HG02763 (cell line): ENCODE data around the gene ADGRD1.

Source experiments
- ATAC-seq: cut with Tn5 transposase; IDR thresholded peaks from one replicate; pipeline ENCODE4 v1.9.1; 2021; ENCODE audit warnings: mild to moderate bottlenecking, moderate library complexity; ENCODE audit not compliant: unreplicated experiment

ADGRD1 gene

GRCh38 chr12:131085816-131086591, 132.3 kb downstream of the ADGRD1 start:
- no peak for ATAC-seq

DNA sequence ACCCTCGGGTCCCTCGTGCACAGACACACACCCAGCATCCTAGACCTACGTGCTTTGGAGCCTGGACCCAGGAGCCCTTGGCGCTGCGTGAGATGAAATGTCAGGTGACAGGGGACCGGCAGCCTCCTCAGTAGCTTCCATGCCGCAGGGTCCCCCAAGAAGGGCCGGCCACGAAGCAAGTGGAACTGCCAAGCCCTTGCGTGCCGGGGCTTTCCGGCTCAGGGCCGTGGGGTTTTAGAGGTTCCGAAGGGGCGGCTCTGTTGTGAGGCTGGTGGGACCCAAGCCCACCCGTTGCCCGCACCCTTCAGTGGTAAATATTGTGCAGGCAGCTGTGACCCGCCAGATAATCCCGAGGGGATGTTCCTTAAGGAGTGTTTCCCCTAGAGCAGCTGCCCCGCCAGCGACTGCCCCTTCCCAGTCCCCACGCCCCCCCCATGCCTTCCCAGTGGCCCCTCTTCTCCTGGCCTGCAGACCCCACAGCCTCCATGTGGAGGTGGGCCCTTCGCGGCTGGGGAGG, 133.7 kb downstream of the ADGRD1 start:
- ATAC-seq: no peak

DNA sequence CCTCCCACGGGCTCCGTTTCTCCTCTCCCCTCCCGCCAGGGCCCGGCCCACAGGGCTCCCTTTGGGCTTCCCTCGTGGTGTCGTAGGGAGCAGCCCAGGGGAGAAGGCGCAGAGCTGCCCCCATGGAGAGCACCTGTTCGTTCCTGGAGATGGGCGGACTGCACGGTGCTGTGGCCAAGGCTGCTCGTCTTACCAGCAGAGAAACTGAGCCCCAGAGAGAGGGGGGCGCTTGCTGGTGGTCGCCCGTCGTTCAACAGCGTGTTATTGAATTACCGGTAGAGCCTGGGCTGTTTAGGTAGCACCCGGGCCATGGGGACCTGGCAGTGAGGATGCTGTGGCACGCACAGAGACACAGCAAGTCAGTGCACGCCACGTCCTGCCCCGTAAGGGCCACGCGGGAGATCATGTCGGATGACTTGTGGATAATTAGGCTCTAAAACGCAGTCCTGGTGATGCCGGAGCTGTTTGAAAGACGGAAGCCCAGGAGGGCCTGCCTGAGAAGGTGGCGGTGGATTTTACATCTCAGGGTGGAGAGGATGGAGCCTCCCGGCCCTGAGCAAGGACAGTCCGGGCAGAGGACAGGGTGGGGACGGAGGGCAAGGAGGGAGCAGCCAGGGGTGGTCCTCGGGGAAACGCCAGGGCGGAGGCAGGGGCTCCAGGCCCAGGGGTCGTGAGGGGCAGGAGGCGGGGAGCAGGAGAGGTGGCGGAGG, 134.4 kb downstream of the ADGRD1 start:
- no peak for ATAC-seq

DNA sequence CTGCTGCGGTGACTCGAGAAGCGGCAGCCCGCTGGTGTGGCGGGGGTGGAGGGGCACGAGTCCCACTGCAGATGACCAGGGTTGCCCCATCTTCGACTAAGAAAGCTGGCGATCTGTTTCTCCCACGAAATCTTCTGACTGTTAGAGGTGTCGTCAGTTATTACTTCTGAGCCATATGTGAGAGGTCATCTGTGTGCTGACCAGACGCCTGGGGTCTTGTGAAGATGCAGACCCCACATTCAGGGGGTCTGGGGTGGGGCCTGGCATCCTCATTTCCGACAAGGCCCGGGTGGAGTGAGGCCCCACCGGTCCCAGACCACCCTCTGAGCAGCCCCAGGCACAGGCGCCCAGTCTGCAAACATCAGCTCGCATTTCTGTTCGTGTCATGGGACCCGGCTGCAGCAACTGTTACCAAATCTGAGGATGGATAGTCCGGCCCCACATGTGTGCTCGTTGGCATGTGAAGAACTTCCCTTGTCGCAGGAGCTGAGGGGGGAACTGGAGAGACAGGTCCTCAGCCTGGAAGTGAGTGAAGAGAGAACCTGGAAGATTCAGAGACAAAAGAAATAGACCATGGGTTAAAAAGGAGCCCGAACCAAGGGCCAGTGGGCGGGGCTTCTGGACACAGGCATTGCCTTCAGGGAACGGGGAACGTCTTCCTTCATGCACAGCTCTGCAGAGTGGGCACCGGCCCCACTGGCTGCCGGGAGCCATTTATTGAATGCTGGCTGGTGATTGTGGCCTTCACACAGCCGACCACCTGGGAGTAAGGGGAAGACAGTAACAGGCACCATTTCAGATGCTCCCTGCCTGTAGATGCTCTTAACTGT, 135.2 kb downstream of the ADGRD1 start:
- no peak for ATAC-seq

- ATAC-seq: no peak
These were observed 136.0 kb downstream of the ADGRD1 start for GRCh38 chr12:131089531-131090273.

GRCh38 chr12:131090274-131091210, 136.8 kb downstream of the ADGRD1 start:
- no peak for ATAC-seq

- no peak for ATAC-seq
These were observed 137.8 kb downstream of the ADGRD1 start for GRCh38 chr12:131091413-131091975.

DNA sequence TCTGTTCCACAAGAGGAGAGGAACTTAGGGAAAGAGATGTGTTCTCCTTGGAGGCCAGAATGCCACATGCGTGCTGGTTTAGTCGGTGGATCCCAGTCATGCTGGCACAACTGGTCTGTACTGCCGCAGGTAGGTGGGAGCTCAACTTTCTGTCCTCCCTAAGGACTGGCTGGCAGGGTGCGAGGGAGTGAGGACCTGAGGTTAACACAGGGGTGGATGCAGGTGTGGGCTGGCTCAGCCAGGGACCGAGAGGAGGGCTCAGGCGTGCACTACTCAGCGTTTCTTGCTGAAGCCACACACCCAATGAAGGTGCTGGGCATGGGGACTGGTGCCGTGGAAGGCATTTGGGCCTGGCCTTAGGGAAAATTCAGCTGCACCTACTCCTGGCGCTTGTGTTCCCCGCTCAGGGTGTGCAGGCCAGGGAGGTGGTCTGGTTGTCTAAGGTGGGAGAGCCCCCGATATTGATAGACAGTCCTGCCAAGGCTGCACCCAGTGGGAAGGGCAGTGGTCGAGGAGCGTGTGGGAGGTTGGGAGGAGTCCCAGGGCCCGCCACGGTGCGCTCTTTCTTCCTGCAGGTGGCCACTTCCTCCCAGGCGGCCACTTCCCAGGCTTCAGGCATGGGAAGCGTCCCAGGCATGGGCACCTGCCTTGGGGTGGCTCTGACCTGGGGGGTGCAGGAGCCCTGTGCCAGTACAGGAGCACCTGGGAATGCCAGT, 138.4 kb downstream of the ADGRD1 start:
- no peak for ATAC-seq

DNA sequence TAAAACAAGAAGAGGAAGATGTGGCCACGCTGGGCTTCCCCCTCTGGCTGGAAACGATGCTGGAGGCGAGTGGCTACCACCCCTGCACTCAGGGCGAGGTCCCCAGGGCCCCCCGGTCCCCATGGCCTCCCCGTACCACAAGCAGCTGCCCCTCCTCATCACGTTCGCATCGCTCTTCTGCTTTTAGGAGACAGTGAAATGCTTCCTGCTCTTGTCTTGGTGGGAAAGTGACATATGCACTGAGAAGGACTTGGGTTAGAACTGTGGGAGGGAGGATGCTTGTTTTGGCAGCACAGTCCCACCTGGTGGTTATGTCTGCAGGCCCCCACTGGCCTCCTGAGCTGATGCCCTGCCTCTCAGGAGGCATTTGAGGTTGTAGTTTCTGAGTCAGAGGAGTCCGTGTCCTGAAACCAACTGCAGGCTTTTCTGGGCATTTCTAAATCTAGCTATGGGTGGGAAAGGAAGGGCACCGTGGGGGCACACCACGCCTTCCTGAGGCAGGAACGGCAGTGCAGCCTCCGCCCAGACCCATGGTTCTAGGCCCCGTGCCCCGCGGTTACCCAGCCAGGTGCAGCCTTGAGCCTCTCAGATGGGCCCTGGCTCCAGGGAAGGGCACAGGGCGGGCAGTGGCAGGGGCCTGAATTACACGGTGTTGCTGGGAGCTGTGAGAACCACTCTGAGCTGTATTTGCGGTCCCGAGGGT, 139.3 kb downstream of the ADGRD1 start:
- ATAC-seq: peak; percentile 58

GRCh38 chr12:131093604-131093955, 139.9 kb downstream of the ADGRD1 start:
- no peak for ATAC-seq

DNA sequence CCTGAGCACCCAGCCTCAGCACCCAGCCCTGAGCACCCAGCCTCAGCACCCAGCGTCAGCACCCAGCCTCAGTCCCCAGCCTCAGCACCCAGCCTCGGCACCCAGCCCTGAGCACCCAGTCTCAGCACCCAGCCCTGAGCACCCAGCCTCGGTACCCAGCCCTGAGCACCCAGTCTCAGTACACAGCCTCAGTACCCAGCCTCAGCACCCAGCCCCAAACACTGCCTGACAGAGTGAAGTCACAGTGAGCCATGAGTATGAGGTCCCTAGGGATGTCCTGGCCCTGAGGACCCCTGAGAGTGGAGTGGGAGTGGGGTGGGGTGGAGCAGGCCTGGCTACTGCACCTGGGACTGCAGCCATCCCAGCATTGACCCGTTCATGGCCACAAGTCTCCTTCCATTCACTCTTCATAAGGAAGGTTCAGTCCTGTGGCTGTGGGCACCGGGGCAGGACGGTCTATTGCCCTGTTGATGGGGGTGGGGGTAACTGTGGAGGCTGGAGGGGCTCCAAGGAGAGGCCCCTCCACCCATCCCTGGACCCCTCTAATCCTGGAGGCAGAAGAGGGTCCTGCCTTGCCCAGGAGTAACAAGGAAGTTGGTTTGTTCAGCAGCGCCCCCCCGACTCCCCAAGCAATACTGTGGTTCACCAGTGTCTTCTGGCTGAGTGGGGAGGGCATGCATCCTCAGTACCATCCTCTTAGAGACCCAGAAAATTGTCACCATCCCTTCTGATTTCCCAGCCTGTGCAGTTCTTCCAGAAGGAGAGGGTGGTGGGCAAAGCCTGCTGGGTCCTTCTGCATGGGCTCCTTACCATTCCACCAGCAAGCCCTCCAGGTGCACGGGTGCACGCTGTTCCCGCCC, 140.5 kb downstream of the ADGRD1 start:
- no peak for ATAC-seq

DNA sequence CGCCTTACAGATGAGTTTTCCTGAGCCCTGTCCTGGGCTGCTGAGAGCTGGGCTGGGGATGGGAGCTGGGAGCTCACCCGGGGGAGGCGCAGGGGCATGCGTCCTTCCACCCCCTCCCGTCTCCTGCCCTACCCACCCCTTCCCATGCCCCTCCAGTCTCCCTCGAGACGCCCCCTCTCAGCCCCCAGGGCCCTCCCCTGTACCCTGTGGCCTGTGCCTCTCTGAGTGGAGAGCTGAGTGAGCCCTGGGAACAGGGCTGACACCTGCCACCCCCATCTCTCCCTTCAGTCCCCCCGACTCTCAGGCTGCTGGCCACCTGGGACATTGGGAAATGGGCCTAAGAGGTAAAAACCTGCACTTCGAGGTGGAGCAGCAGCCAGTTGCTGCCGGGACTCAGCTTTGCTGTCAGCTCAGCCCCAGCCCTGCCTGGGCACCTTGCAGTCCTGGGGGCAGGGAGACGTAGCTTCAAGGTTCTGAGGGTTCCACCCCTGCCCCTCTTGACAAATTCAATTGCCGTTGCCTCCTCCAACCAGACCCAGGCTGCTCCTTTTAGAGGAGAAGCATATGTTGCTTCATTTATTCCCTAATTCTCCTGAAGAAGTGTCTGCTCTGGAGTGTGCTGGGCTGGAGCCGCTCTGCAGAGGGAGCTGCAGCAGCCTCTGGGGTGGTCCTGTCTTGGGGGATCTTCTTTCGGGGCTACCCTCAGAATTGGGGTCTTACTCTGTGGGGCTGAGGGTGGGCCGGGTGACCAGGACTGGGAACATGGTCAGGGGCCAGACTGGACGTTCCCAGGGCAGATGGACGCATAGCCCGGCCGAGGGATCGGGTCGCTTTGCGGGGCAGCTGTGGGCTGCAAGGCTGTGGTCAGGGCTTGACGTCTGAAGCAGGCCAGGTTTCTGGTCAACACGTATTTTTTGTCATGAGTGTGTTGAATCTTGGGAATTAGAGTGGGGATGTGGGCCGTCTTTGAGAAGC, 141.4 kb downstream of the ADGRD1 start:
- ATAC-seq: no peak

- ATAC-seq: no peak
These were observed 142.3 kb downstream of the ADGRD1 start for GRCh38 chr12:131095826-131096680.

DNA sequence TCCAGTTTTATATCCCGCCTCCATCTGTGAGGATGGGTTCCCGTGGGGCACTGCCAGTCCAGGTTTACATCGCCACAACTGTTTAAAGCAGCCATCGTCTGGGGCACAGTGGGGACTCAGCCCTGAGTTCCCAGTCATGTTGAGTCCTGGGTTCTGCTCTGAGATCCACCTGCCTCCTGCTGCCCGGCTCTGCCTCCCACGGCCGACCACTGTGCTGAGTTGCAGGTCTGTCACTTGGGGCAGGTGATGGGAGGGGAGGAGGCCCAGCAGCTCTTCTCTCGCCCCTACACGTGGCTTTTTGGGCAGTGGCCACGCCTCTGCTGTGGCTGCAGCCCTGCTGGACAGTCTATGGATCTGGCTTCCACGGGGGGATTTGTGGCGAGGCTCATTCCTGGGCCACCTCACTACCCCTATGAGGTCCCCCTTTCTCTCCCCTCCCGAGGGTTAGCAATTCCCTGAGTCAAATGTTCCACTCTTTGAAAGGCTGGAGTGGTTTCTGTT, 143.0 kb downstream of the ADGRD1 start:
- no peak for ATAC-seq
